AG09319 (cell line): ENCODE data around the gene EI24.

Experiments
- DNase-seq: peaks from one replicate; pipeline ENCODE4 v3.0.0-alpha.2; 2010; ENCODE audit warnings: low read depth; ENCODE audit errors: extremely low read depth
- TF ChIP-seq, protein P1 (sequence below): IDR thresholded peaks from 2 replicates; pipeline ENCODE4 v1.5.1; 2011; ENCODE audit warnings: low read depth, mild to moderate bottlenecking, inconsistent platforms, low read length, moderate library complexity

The EI24 gene

DNA sequence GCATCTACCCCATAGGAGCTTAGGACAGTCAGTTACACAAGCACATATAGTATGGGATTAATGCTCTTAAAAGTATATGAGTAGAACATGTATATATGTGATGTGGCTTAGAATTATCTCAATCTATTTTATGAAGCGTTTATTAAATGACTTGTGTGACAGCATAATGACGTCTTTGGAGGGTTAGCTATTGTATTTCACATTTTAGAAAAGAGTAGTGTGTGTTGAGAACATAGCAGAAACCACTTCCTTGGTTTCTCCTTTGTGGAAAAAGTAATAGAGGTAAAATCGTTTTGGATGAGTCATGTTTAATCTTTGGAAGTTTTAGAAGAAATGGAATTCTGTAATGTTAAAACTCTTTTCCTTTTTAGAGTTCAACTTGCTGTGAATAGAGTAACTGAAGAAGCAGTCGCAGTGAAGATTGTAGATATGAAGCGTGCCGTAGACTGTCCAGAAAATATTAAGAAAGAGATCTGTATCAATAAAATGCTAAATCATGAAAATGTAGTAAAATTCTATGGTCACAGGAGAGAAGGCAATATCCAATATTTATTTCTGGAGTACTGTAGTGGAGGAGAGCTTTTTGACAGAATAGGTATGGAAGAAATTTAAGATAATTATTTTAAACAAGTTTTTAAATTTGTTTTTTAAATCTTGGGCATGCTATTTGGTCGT, 58.1 kb downstream of the EI24 start:
- TF ChIP-seq, protein P1, sequence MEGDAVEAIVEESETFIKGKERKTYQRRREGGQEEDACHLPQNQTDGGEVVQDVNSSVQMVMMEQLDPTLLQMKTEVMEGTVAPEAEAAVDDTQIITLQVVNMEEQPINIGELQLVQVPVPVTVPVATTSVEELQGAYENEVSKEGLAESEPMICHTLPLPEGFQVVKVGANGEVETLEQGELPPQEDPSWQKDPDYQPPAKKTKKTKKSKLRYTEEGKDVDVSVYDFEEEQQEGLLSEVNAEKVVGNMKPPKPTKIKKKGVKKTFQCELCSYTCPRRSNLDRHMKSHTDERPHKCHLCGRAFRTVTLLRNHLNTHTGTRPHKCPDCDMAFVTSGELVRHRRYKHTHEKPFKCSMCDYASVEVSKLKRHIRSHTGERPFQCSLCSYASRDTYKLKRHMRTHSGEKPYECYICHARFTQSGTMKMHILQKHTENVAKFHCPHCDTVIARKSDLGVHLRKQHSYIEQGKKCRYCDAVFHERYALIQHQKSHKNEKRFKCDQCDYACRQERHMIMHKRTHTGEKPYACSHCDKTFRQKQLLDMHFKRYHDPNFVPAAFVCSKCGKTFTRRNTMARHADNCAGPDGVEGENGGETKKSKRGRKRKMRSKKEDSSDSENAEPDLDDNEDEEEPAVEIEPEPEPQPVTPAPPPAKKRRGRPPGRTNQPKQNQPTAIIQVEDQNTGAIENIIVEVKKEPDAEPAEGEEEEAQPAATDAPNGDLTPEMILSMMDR: no peak
- no peak for DNase-seq
